Body of pancreas (tissue), 4 donors: ENCODE measurements around the gene BCKDHB.

Experiments used
- CTCF ChIP-seq, 7 experiments: fragments of 450-650 bp in 4 of 7; fragments of 200-600 bp in 3 of 7; sonication (generic) in 3 of 7; IDR thresholded peaks; one replicate each; pipeline ENCODE4 v1.5.1; 2016 to 2019; ENCODE audit warnings: antibody characterized with exemption in 7 of 7
- POLR2A ChIP-seq, 3 donors: fragments of 450-650 bp; IDR thresholded peaks; one replicate each; pipeline ENCODE4 v1.6.1; 2016; ENCODE audit warnings: antibody characterized with exemption in 3 of 3, mild to moderate bottlenecking in 2 of 3

GRCh38 chr6:80271074-80271473, 164.6 kb downstream of the BCKDHB start:
- no peak for TF ChIP-seq CTCF (IDR thresholded peaks at IDR 0.05)
- TF ChIP-seq POLR2A (IDR thresholded peaks at IDR 0.05), result no peak
